Measurements from ENCODE around the gene DOCK2.

- TF ChIP-seq CTCF (IDR thresholded peaks at IDR 0.05) (no peak), EZH2phosphoT487 (IDR thresholded peaks at IDR 0.05) (no peak), EZH2 (IDR thresholded peaks at IDR 0.05) (no peak)
Measured at GRCh38 chr5:170095646-170096045, 458.6 kb downstream of the DOCK2 start.

Data from neural progenitor cell (in vitro differentiated cells).